ENCODE data around the gene SMIM24.

Gene SMIM24

GRCh38 chr19:3520166-3521103 lies 40.1 kb upstream of the SMIM24 start:
- Histone ChIP-seq H3K4me1 (no peaks in the 10 kb centered on the region; the same call in 1 of the 2 replicates), H3K27me3 (ENCODE audit: low read depth) (no peaks in the 10 kb centered on the region), H3K36me3 (replicated peaks) (peaks cover 25% of the 10 kb centered on the region), H3K9me3 (no peaks in the 10 kb centered on the region), H3K4me3 (no peak overlapping the region)
- in situ Hi-C loops (cut with MboI; ENCODE audit: low sequenced_read_pairs) = no loop called here
- DNase-seq (ENCODE audit: low spot score in 2 of 2) = no peak

DNA sequence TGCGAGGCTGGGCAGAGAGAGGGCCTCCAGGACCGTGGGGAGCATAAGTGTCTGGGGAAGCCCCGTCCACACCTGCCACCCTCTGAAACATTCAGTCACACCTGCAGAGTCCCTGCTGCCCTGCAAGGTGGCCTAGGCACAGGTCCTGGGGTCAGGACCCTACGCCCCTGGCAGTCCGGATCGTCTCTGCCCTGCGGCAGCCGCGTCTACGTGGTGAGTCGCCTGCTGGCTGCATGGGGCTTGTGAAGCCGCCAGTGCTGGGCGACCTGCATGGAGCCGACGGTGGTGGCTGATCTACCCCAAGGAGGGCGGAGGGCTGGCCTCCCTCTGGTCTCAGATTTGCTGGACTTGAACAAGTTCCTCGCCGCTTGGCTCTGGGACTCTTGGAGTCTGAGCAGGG lies 38.8 kb upstream of the SMIM24 start:
- Histone ChIP-seq H3K36me3 (replicated peaks) (peaks cover 18% of the 10 kb centered on the region), H3K27me3 (ENCODE audit: low read depth) (no peaks in the 10 kb centered on the region), H3K4me1 (no peaks in the 10 kb centered on the region; the same call in 1 of the 2 replicates), H3K4me3 (no peak overlapping the region), H3K9me3 (no peaks in the 10 kb centered on the region)
- in situ Hi-C loops (cut with MboI; ENCODE audit: low sequenced_read_pairs) = no loop called here
- no peak for DNase-seq (ENCODE audit: low spot score in 2 of 2)

DNA sequence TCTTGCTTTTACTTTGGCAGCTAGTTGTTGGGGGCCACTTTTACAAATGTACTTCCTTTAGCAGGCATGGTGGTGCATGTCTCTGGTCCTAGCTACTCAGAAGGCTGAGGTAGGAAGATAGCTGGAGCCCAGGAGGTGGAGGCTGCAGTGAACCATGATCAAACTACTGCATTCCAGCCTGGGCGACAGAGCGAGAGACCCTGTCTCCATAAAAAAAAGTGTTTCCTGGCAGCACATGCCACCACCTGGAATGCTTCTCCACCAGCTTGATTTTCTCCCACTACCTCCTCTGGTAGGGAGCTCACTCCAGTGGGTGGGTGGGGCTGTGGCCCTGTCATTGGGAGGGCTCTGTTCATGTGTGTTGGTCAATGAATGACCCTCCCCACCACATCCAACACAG lies 38.3 kb upstream of the SMIM24 start:
- Histone ChIP-seq H3K36me3 (replicated peaks) (peaks cover 13% of the 10 kb centered on the region), H3K27me3 (ENCODE audit: low read depth) (no peaks in the 10 kb centered on the region), H3K4me3 (no peak overlapping the region), H3K4me1 (no peaks in the 10 kb centered on the region; the same call in 1 of the 2 replicates), H3K9me3 (no peaks in the 10 kb centered on the region)
- in situ Hi-C loops (cut with MboI; ENCODE audit: low sequenced_read_pairs) = no loop called here
- no peak for DNase-seq (ENCODE audit: low spot score in 2 of 2)

GRCh38 chr19:3518255-3518654 lies 37.9 kb upstream of the SMIM24 start:
- H3K4me1 ChIP-seq = no peaks in the 10 kb centered on the region; the same call in 1 of the 2 replicates
- no peak overlapping the region for H3K4me3 ChIP-seq
- H3K36me3 ChIP-seq (replicated peaks) = peaks cover 9% of the 10 kb centered on the region
- no peak for DNase-seq (ENCODE audit: low spot score in 2 of 2)
- in situ Hi-C loops (cut with MboI; ENCODE audit: low sequenced_read_pairs) = no loop called here
- H3K9me3 ChIP-seq = no peaks in the 10 kb centered on the region
- H3K27me3 ChIP-seq (ENCODE audit: low read depth) = no peaks in the 10 kb centered on the region

GRCh38 chr19:3517638-3518037 lies 37.3 kb upstream of the SMIM24 start:
- Histone ChIP-seq H3K4me1 (no peaks in the 10 kb centered on the region; the same call in 1 of the 2 replicates), H3K36me3 (replicated peaks) (peaks cover 9% of the 10 kb centered on the region), H3K27me3 (ENCODE audit: low read depth) (no peaks in the 10 kb centered on the region), H3K4me3 (no peak overlapping the region), H3K9me3 (no peaks in the 10 kb centered on the region)
- in situ Hi-C loops (cut with MboI; ENCODE audit: low sequenced_read_pairs) = no loop called here
- DNase-seq (ENCODE audit: low spot score in 2 of 2) = no peak

GRCh38 chr19:3516675-3517207 lies 36.4 kb upstream of the SMIM24 start:
- no peaks in the 10 kb centered on the region for H3K9me3 ChIP-seq
- H3K27me3 ChIP-seq (ENCODE audit: low read depth) = no peaks in the 10 kb centered on the region
- H3K36me3 ChIP-seq (replicated peaks) = peaks cover 18% of the 10 kb centered on the region
- DNase-seq (ENCODE audit: low spot score in 2 of 2) = no peak
- in situ Hi-C loops (cut with MboI; ENCODE audit: low sequenced_read_pairs) = no loop called here
- no peak overlapping the region for H3K4me3 ChIP-seq
- no peaks in the 10 kb centered on the region; the same call in 1 of the 2 replicates for H3K4me1 ChIP-seq

- Histone ChIP-seq H3K27me3 (ENCODE audit: low read depth) (no peaks in the 10 kb centered on the region), H3K9me3 (no peaks in the 10 kb centered on the region), H3K36me3 (replicated peaks) (peaks cover 24% of the 10 kb centered on the region), H3K4me3 (no peak overlapping the region), H3K4me1 (no peaks in the 10 kb centered on the region; the same call in 1 of the 2 replicates)
- in situ Hi-C loops (cut with MboI; ENCODE audit: low sequenced_read_pairs) = no loop called here
- no peak for DNase-seq (ENCODE audit: low spot score in 2 of 2)
Measured at GRCh38 chr19:3515891-3516422, 35.6 kb upstream of the SMIM24 start.

GRCh38 chr19:3514930-3515329 lies 34.6 kb upstream of the SMIM24 start:
- Histone ChIP-seq H3K9me3 (no peaks in the 10 kb centered on the region), H3K4me3 (no peak overlapping the region), H3K27me3 (ENCODE audit: low read depth) (no peaks in the 10 kb centered on the region), H3K4me1 (no peaks in the 10 kb centered on the region; the same call in 1 of the 2 replicates), H3K36me3 (replicated peaks) (peaks cover 30% of the 10 kb centered on the region)
- DNase-seq (ENCODE audit: low spot score in 2 of 2) = no peak
- in situ Hi-C loops (cut with MboI; ENCODE audit: low sequenced_read_pairs) = no loop called here

GRCh38 chr19:3513229-3514140 lies 33.2 kb upstream of the SMIM24 start:
- in situ Hi-C loops (cut with MboI; ENCODE audit: low sequenced_read_pairs) = no loop called here
- no peak overlapping the region for H3K4me3 ChIP-seq
- DNase-seq (ENCODE audit: low spot score in 2 of 2) = no peak
- no peaks in the 10 kb centered on the region for H3K9me3 ChIP-seq
- no peaks in the 10 kb centered on the region; the same call in 1 of the 2 replicates for H3K4me1 ChIP-seq
- no peaks in the 10 kb centered on the region for H3K27me3 ChIP-seq (ENCODE audit: low read depth)
- H3K36me3 ChIP-seq (replicated peaks) = peaks cover 41% of the 10 kb centered on the region

- no peaks in the 10 kb centered on the region for H3K4me1 ChIP-seq
- in situ Hi-C loops (cut with MboI; ENCODE audit: low sequenced_read_pairs) = no loop called here
Measured at GRCh38 chr19:3512562-3513228, 32.4 kb upstream of the SMIM24 start.

DNA sequence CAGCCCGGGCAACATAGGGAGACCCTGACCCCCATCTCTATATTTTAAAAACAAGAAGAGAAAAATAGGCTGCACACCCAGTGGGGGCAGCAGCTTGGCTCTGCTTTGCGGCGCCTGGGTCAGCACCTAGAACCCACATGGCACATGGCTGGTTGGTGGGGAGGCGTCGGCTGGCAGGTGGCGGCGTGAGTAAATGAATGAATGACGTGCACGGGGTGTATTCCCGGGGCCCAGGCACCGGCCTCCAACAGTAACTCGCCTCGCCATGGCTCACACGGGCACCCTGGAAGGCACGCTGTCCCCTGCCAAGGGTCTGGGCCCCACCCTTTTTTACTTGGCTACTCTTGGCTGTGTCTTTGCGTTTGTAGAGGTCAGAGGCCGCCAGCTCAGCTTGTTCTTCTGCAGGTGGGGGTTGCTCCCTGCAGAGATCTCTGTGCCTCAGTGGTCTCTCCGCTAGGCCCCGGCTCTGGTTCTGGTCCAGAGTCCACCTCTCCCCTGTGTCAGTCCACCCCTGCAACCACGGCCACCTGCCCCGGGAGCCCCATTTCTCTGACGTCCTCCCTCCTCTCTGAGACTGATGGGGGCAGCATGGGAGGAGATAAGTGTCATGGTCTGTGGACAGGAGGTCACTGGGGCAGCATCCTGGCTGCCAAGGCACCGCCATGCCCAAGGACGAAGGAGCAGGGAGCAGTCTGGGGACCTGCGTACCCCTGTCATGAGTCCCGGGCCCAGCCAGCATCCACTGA lies 31.4 kb upstream of the SMIM24 start:
- in situ Hi-C loops (cut with MboI; ENCODE audit: low sequenced_read_pairs) = no loop called here
- Histone ChIP-seq H3K4me3 (no peak overlapping the region), H3K4me1 (no peaks in the 10 kb centered on the region; the same call in 1 of the 2 replicates), H3K9me3 (no peaks in the 10 kb centered on the region), H3K27me3 (ENCODE audit: low read depth) (no peaks in the 10 kb centered on the region), H3K36me3 (replicated peaks) (peaks cover 44% of the 10 kb centered on the region)
- no peak for DNase-seq (ENCODE audit: low spot score in 2 of 2)

More at GRCh38 chr19:3512562-3513228, 32.4 kb upstream of the SMIM24 start:
- Histone ChIP-seq H3K4me3 (no peak overlapping the region), H3K27me3 (ENCODE audit: low read depth) (no peaks in the 10 kb centered on the region), H3K36me3 (replicated peaks) (peaks cover 44% of the 10 kb centered on the region), H3K9me3 (no peaks in the 10 kb centered on the region)
- no peak for DNase-seq (ENCODE audit: low spot score in 2 of 2)

DNA sequence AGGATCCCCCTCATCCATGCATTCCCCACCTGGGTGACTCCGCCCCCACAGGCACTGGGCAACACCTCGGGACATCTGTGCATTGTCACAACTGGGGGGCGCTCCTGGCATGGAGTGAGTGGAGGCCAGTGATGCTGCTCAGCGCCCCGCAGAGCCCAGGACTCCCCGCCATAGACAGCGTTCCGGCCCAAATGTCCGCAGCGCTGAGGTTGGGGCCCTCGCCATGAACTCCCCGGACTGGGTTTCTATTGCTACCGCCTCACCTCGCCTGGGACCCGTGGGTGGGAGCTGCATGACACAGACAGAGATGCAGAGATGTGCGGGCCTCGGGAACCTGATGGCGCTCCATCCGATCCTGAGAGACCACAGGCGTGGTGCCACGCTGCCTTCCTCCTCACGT lies 30.4 kb upstream of the SMIM24 start:
- Histone ChIP-seq H3K4me3 (no peak overlapping the region), H3K9me3 (no peaks in the 10 kb centered on the region), H3K27me3 (ENCODE audit: low read depth) (no peaks in the 10 kb centered on the region), H3K4me1 (no peaks in the 10 kb centered on the region; the same call in 1 of the 2 replicates), H3K36me3 (replicated peaks) (peaks cover 44% of the 10 kb centered on the region)
- no peak for DNase-seq (ENCODE audit: low spot score in 2 of 2)
- in situ Hi-C loops (cut with MboI; ENCODE audit: low sequenced_read_pairs) = no loop called here
